ENCODE results near the gene RHOT1. TPM values are rescaled to one million over a fixed set of nuclear protein-coding genes. Genes with fewer than 3 reads are reported as not detected.
"Not testable (repeated sequence)": the region's sequence is repeated elsewhere in the genome, so short reads cannot be mapped to it uniquely, and the experiment has no call there.

The RHOT1 gene
- total RNA-seq, 6 experiments from 2014 or later: 20.8 to 26.8 (median 23.6) TPM

GRCh38 chr17:32143527-32143870 lies 1.2 kb downstream of the RHOT1 start:
- Mint-ChIP-seq H3K36me3 (ENCODE audit: low read depth) (no peaks in the 10 kb centered on the region), H3K9me3 (no peaks in the 10 kb centered on the region), H3K4me3 (peak overlapping the region; percentile 97), H3K27me3 (ENCODE audit: insufficient read depth) (no peaks in the 10 kb centered on the region; the same call in 1 of the 2 replicates), H3K4me1 (ENCODE audit: low read depth) (peaks cover 27% of the 10 kb centered on the region), H3K27ac (peak overlapping the region; percentile 80; the same call in 1 of the 2 replicates)
- TF ChIP-seq, protein P1, sequence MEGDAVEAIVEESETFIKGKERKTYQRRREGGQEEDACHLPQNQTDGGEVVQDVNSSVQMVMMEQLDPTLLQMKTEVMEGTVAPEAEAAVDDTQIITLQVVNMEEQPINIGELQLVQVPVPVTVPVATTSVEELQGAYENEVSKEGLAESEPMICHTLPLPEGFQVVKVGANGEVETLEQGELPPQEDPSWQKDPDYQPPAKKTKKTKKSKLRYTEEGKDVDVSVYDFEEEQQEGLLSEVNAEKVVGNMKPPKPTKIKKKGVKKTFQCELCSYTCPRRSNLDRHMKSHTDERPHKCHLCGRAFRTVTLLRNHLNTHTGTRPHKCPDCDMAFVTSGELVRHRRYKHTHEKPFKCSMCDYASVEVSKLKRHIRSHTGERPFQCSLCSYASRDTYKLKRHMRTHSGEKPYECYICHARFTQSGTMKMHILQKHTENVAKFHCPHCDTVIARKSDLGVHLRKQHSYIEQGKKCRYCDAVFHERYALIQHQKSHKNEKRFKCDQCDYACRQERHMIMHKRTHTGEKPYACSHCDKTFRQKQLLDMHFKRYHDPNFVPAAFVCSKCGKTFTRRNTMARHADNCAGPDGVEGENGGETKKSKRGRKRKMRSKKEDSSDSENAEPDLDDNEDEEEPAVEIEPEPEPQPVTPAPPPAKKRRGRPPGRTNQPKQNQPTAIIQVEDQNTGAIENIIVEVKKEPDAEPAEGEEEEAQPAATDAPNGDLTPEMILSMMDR (IDR thresholded peaks at IDR 0.05): no peak
- no peak for DNase-seq

GRCh38 chr17:32144442-32144841 lies 2.1 kb downstream of the RHOT1 start:
- DNase-seq; H3K27me3 Mint-ChIP-seq (ENCODE audit: insufficient read depth); H3K9me3 Mint-ChIP-seq; H3K36me3 Mint-ChIP-seq (ENCODE audit: low read depth); H3K4me3 Mint-ChIP-seq; H3K27ac Mint-ChIP-seq: not testable (repeated sequence)
- peaks cover 27% of the 10 kb centered on the region for H3K4me1 Mint-ChIP-seq (ENCODE audit: low read depth)

DNA sequence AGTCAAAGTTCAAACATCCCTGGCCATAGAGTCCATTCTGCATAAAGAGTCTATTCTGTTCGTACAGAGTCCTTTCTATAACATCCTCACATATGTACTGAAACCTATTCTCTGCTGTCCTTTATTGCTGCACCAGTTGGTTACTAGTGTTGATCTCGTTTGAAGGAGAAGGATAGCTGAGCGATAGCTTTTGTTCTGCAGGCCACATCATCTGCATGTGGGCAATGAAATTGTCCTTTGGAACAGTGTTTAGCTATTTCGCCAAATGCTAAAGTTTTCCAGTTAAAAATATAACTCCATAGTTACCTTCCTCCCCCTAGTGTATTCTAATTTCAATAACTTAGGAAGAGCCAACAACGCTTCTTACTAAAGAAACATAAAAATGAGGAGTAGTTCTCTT lies 6.0 kb downstream of the RHOT1 start:
- Mint-ChIP-seq H3K4me3 (no peak overlapping the region), H3K27ac (no peak overlapping the region), H3K36me3 (ENCODE audit: low read depth) (peaks cover 5% of the 10 kb centered on the region), H3K27me3 (ENCODE audit: insufficient read depth) (no peaks in the 10 kb centered on the region; the same call in 1 of the 2 replicates), H3K4me1 (ENCODE audit: low read depth) (peaks cover 8% of the 10 kb centered on the region), H3K9me3 (no peaks in the 10 kb centered on the region)
- TF ChIP-seq, protein P1 (IDR thresholded peaks at IDR 0.05): no peak
- DNase-seq: no peak

DNA sequence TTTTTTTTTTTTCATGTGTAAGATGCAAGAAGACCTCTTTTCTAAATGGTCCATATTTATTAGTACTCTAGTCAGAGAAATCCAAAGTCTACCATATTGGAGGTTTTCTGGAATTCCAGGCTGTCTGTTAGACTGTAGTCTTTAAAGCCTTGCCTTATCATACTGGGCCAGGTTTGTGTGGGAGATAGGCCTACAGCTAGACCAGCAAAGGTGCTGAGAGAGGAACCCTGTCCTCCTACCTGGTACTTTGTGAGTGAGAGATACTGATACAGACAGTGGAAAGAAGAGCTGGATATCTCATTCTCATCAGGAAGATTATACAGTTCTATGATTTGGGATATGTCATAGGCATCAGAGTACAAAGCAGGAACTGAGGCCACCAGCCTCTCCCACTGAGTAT lies 8.1 kb downstream of the RHOT1 start:
- Mint-ChIP-seq H3K36me3 (ENCODE audit: low read depth) (peaks cover 13% of the 10 kb centered on the region), H3K4me1 (ENCODE audit: low read depth) (no peaks in the 10 kb centered on the region), H3K27ac (no peak overlapping the region), H3K9me3 (no peaks in the 10 kb centered on the region), H3K27me3 (ENCODE audit: insufficient read depth) (no peaks in the 10 kb centered on the region), H3K4me3 (no peak overlapping the region)
- no peak for DNase-seq
- TF ChIP-seq, protein P1 (IDR thresholded peaks at IDR 0.05): no peak

GRCh38 chr17:32152130-32152529 lies 9.8 kb downstream of the RHOT1 start:
- Mint-ChIP-seq H3K36me3 (ENCODE audit: low read depth) (peaks cover 13% of the 10 kb centered on the region), H3K4me1 (ENCODE audit: low read depth) (peaks cover 7% of the 10 kb centered on the region)
- no peak for DNase-seq

DNA sequence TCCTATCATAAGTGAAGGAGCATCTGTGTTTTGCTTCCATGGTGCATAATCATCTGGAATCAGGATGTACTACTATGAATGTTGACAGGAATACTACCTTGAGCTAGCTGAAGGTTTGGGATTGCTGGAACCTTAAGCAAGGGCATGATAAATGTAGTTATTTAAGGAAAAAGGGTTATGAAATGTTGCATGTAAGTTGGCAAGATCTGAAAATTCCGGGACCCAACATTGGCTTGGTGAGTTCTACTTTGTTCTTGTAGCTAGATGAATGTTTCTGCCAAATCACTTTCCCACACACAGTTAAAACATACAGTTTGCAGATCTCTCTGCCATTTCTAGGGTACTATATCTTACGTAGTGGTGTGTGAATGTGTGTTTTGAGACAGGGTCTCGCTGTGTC lies 13.6 kb downstream of the RHOT1 start:
- Mint-ChIP-seq H3K9me3 (no peaks in the 10 kb centered on the region), H3K4me1 (ENCODE audit: low read depth) (peaks cover 23% of the 10 kb centered on the region), H3K36me3 (ENCODE audit: low read depth) (peaks cover 17% of the 10 kb centered on the region), H3K27me3 (ENCODE audit: insufficient read depth) (no peaks in the 10 kb centered on the region), H3K27ac (no peak overlapping the region), H3K4me3 (no peak overlapping the region)
- TF ChIP-seq, protein P1 (IDR thresholded peaks at IDR 0.05): no peak
- no peak for DNase-seq

More at GRCh38 chr17:32152130-32152529, 9.8 kb downstream of the RHOT1 start:
- Mint-ChIP-seq H3K9me3 (no peaks in the 10 kb centered on the region), H3K27me3 (ENCODE audit: insufficient read depth) (no peaks in the 10 kb centered on the region), H3K4me3 (no peak overlapping the region), H3K27ac (no peak overlapping the region)
- TF ChIP-seq, protein P1 (IDR thresholded peaks at IDR 0.05): no peak
